GM13977 (cell line): ENCODE results near the gene PREX1.
"Not testable (repeated sequence)": the region's sequence is repeated elsewhere in the genome, so short reads cannot be mapped to it uniquely, and the experiment has no call there.

Source experiments
- DNase-seq: peaks from one replicate; pipeline ENCODE4 v3.0.0; 2012; ENCODE audit warnings: low spot score
- CTCF ChIP-seq: IDR thresholded peaks from 2 replicates; pipeline ENCODE4 v1.5.1; 2012; ENCODE audit warnings: mild to moderate bottlenecking, control low read depth; ENCODE audit not compliant: insufficient read depth; ENCODE audit errors: extremely low read depth, missing control alignments
- in situ Hi-C: fragments of 300-500 bp; cut with MboI; formaldehyde crosslinking; loops from one replicate; pipeline ENCODE4 v1.12.0; 2022; ENCODE audit warnings: low sequenced_read_pairs, low pct_unique_long_range_greater_than_20kb, mixed read lengths, inconsistent platforms; ENCODE audit not compliant: unreplicated experiment

Gene PREX1

GRCh38 chr20:48760403-48760983, 67.3 kb downstream of the PREX1 start:
- no peak for TF ChIP-seq CTCF
- DNase-seq: peak; percentile 53
- in situ Hi-C loops: no loop called here

- no peak for DNase-seq
- in situ Hi-C loops: no loop called here
- TF ChIP-seq CTCF: no peak
Measured at GRCh38 chr20:48759631-48760245, 68.1 kb downstream of the PREX1 start.

- in situ Hi-C loops: no loop called here
- TF ChIP-seq CTCF: no peak
- no peak for DNase-seq
Measured at GRCh38 chr20:48758206-48758820, 69.5 kb downstream of the PREX1 start.

- in situ Hi-C loops: not testable (repeated sequence)
Measured at GRCh38 chr20:48756774-48757173, 71.0 kb downstream of the PREX1 start.

GRCh38 chr20:48754292-48754691, 73.5 kb downstream of the PREX1 start:
- DNase-seq: no peak
- in situ Hi-C loops: no loop called here

More at GRCh38 chr20:48756774-48757173, 71.0 kb downstream of the PREX1 start:
- not testable (repeated sequence) for DNase-seq

GRCh38 chr20:48752963-48753362, 74.8 kb downstream of the PREX1 start:
- in situ Hi-C loops: no loop called here

More at GRCh38 chr20:48754292-48754691, 73.5 kb downstream of the PREX1 start:
- TF ChIP-seq CTCF: no peak

More at GRCh38 chr20:48752963-48753362, 74.8 kb downstream of the PREX1 start:
- no peak for DNase-seq
- TF ChIP-seq CTCF: no peak
